HG02623 (cell line): ENCODE results near the gene HPN.
"Not testable (repeated sequence)": the region's sequence is repeated elsewhere in the genome, so short reads cannot be mapped to it uniquely, and the experiment has no call there.

Source experiments
- ATAC-seq: cut with Tn5 transposase; IDR thresholded peaks from one replicate; pipeline ENCODE4 v1.9.1; 2021; ENCODE audit warnings: moderate library complexity; ENCODE audit not compliant: unreplicated experiment

Gene HPN

GRCh38 chr19:35027009-35027408 lies 14.5 kb upstream of the HPN start:
- no peak for ATAC-seq

DNA sequence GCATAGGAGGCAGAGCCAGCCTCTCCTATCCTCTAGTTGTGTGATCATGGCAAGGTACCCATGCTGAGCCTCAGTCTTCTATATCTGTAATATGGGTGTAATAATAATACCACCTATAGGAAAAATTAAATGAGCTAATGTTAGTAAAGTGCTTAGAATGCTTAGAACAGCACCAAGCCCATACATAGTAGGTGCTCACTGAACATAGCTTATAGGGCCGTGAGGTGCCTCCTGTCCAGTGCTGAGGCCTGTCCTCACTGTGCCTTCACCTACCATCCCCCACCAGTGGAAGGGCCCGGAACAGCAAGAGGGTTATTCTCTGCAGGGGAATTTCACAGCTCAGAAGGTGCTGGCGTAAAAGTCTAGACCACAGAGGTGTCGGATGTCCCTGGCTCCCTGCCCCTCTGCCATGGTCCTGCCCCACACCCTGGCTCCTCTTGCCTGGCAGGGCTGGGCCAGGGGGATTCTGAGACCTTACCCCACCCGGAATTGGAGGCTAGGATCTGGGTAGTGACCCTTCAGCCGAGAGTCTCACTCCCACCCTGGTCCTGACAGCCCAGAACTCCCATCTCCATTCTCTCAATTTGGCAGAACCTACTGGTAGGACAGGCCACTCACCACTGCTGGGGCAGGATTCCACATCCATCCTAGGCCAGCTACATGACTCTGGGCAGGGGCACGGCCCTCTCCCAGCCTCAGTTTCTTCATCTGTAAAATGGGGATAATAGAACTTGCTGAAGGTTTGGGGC lies 13.5 kb upstream of the HPN start:
- ATAC-seq, result no peak

- not testable (repeated sequence) for ATAC-seq
These were observed 13.0 kb upstream of the HPN start for GRCh38 chr19:35028600-35028885.

GRCh38 chr19:35029275-35029736 lies 12.2 kb upstream of the HPN start:
- ATAC-seq, result not testable (repeated sequence)

DNA sequence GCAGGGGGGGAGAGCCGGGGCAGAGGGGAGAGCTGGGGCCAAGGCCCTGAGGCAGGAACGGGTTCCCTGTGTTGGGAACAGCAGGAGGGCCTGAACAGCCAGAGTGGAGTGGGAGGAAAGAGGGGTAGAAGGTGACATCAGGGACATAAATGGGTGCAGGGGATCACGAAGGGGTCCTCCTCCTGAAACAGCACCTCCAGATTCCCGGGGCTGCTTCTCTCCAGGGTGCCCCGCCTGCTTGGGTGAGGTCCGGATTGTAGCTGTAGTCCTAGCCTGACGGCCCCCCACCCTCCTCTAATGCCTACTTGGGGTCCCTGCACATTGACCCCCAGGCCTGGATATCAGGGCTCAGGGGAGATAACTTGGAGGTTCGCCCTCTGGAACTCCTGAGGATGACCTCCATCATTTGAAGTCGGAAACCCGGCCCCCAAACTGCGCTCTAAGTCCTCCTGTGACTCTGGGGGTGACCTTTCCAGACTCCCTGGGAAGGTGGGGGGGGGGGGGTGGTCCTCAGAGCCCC lies 11.7 kb upstream of the HPN start:
- ATAC-seq, result no peak

- no peak for ATAC-seq
These were observed 11.1 kb upstream of the HPN start, which contains the start of gene SCN1B for GRCh38 chr19:35030257-35031071. TSS of gene SCN1B (plus strand) at chr19:35030470. CDS start at chr19:35030821, 351 bp downstream.

- no peak for ATAC-seq
These were observed 10.2 kb upstream of the HPN start for GRCh38 chr19:35031072-35031881.

- ATAC-seq, result no peak
These were observed 9.1 kb upstream of the HPN start for GRCh38 chr19:35032356-35032865.

DNA sequence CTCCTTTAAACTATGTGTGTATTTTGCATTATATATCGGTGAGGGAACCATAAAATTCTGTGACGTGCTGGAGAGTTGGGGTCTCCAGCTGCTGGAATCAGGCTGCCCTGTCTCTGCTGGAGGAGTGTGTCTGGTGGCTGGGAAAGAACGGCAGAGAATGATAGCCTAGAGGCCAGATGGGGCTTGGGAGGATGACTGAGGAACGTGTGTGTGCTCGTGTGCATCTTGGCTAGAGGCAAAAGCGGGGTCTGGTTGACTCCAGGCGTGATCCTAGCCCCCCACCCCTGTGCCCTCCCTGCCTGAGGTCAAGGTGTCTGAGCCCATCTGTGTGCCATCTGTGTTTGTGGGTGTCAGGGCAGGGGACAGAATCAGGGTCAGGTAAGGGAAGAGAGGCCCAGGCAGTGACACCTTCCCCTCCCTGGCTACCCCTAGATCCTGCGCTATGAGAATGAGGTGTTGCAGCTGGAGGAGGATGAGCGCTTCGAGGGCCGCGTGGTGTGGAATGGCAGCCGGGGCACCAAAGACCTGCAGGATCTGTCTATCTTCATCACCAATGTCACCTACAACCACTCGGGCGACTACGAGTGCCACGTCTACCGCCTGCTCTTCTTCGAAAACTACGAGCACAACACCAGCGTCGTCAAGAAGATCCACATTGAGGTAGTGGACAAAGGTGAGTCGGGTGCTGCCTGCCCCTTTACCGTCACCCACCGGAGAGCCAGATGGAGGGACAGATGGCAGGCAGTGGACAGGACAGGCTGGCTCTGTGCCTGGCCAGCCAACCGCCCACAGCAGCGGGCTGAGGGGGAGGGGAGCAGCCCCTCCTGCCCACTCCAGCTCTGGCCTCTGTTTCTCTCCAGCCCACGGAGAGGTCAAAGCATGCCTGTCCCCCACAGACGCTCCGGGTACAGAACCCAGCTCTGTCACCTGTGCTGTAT lies 8.2 kb upstream of the HPN start:
- ATAC-seq, result no peak

DNA sequence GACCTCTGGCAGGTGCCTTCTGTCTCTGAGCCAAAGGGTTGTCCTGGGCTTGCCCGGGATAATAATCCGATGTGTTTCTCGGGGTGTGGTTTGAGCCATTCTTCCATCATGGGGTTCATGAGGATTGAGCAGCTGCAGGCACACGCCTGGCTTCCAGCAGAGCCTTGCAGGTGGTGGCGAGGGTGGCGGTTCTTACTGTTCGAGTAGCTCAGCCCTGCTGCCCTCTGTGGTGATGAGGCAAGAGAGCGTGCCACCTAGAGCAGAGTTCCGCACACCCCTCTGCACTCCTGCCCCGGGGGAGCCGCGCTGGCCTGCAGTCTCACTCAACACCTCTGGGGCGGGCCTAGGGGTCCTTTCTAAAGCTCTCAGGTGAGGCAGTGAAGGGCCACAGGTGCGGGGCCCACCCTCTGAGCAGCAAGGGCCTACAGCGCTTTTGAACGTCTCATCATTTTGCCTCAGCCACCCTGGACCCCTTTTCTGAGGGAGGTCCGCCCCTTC lies 7.5 kb upstream of the HPN start:
- no peak for ATAC-seq

- no peak for ATAC-seq
These were observed 6.7 kb upstream of the HPN start for GRCh38 chr19:35034588-35035382.

DNA sequence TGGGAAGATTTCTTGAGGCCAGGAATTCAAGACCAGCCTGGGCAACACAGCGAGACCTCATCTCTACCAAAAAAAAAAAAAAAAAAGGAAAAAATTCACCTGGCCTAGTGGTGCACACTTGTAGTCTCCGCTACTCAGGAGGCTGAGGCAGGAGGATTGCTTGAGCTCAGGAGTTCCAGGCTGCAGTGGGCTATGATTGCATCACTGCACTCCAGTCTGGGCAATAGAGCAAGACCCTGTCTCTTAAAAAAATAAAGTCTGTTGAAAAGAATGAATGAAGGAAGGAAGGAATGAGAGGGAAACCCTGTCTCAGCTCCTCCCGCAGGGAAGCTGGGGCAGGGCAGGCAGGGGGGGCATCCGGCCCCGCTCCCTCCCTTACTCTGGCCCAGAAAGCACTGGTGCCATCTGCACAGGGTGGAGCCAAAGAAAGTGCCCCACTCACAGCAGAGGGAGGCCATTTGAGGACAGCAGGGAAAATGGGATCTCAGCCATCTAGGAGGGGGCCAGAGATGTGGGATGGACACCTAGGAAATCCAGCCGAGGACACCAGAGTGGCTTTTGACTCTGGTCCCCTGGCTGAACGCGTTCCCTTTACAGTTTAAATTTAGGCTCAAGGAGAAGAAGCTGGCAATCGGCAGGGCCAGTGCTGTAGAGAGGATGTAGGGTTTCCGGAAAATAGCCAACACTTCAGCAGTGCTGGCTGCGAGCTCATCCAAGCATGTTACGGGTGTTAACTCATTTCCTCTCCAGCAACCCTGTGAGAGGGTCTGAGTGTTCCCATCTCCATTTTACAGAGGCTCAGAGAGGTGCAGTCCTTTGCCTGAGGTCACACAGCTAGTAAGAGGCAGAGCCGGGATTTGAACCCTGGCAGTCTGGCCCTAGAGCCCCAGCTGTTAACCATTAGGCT lies 3.6 kb upstream of the HPN start:
- no peak for ATAC-seq

DNA sequence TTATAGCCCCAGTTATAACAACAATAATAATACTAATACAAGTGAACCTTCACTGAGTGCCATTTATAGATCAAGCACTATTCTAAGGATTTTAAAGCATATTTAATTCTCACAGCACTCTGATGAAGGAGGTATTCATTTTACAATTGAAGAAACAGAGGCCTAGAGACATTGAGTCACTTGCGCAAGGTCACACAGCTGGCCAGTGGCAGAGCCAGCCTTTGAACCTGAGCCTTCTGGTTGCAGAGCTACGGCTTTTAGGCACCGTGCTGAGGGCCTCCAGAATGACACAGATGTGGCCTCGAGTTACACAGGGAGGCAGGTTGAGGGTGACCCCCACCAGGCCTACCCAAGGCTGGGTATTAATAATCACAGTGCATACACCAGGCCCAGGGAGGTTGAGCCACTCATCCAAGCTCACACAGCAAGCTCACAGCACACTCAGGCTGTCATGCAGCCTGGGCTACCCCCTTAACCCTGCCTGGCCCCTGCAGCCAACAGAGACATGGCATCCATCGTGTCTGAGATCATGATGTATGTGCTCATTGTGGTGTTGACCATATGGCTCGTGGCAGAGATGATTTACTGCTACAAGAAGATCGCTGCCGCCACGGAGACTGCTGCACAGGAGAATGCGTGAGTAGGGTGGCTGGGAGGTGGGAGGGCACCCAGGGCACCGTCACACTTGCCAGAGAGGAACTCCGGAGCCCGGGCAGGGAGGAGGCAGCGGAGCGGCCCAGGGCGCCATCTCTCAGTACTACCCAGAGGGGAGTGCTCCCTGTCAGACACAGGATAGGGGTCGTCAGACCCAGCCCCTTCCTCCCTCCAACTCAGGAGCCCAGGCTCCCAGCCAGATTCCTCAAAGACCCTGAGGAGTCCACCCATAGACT lies 2.7 kb upstream of the HPN start:
- ATAC-seq, result no peak

DNA sequence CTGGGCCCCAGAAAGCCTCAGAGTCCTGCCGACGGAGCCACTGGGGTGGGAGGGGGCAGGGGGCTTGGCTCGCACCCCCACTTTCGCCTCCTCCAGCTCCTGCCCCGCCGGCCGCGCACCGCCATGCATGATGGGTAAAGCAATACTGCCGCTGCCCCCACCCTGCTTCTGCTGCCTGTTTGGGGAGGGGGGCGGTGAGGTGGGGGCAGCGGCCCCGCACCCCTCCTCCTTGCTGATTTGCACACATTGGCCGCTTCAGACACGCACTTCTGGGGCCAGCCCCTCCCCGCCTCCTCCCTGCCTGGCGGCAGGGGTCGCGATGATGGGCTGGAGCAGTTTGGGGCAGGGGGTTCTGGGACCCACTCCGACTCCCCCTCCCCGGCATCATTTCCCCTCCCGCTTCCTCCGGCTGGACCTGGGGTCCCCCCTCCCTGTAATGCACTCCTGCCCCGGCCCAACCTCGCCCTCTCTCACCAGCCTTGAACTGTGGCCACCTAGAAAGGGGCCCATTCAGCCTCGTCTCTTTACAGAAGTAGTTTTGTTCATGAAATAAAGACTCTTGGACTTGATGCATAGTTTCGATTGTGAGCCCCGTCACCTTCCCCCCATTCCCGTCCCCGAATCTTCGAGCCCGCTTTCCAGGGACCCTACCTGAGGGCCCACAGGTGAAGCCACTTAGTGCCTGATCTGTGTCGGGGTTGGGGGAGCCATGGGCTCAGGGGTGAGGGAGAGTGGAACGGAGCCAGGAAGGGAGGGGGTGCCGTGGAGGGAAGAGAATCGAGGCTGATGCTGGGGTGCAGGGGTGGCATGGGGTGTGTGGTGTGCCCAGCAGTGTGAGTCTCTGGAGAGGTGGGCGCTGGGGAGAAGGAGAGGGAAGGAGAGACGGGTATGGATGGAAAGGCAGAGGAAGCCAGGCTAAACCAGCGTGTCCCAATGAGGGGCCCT lies 1.4 kb upstream of the HPN start:
- no peak for ATAC-seq

GRCh38 chr19:35040826-35041547 lies 534 bp upstream of the HPN start:
- ATAC-seq, result no peak
